IPS-18c (cell line): ENCODE data around the gene SMG5.

Source experiments
- H3K4me3 ChIP-seq: 2 replicates; pipeline ENCODE4 v1.7.0; 2013; ENCODE audit warnings: low read depth, mild to moderate bottlenecking, low read length, moderate library complexity; ENCODE audit not compliant: insufficient read depth
- H3K9me3 ChIP-seq: one replicate; pipeline ENCODE4 v1.6.1; 2013; ENCODE audit warnings: mild to moderate bottlenecking, low read length, moderate library complexity; ENCODE audit not compliant: control insufficient read depth, insufficient read depth

The SMG5 gene

GRCh38 chr1:156251527-156251926 is 31.1 kb downstream of the SMG5 start:
- Histone ChIP-seq H3K4me3 (no peak overlapping the region), H3K9me3 (peaks cover 1% of the 10 kb centered on the region)

DNA sequence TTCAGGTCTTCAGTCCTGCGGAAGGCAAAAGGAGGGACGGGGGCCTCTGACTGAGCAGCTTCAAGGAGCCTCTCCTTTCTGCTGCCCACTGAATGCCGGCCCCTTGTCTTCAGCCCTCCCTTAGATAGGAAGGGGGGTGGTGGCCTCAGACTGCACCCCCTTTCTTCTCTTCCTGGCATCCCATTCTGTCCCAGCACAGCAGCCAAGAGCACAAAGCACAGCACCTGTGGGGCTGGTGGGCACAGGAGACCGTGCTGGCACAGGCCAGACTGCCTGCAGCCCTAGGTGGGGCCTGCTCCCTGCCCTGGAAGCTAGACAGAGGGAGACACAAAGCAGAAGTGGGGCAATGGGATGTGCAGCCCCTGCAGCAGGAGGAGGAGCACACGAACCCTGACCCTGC is 33.0 kb downstream of the SMG5 start:
- Histone ChIP-seq H3K9me3 (no peaks in the 10 kb centered on the region), H3K4me3 (no peak overlapping the region)

DNA sequence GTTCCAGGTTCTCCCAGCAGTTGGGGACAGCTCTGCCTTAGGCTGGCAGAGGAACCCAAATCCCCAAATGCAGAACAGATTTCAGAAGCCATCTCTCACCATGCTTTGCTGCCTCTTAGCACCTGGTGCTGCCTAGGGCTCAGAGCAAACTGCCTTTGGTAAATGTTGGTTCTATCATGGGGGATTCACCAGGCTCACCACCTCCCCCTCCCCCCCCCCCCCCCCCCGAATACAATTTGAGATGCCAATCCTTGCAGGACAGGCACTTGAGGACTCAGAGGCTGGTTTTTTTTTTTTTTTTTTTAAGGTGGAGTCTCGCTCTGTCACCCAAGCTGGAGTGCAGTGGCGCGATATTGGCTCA is 34.3 kb downstream of the SMG5 start:
- Histone ChIP-seq H3K4me3 (no peak overlapping the region), H3K9me3 (no peaks in the 10 kb centered on the region)

DNA sequence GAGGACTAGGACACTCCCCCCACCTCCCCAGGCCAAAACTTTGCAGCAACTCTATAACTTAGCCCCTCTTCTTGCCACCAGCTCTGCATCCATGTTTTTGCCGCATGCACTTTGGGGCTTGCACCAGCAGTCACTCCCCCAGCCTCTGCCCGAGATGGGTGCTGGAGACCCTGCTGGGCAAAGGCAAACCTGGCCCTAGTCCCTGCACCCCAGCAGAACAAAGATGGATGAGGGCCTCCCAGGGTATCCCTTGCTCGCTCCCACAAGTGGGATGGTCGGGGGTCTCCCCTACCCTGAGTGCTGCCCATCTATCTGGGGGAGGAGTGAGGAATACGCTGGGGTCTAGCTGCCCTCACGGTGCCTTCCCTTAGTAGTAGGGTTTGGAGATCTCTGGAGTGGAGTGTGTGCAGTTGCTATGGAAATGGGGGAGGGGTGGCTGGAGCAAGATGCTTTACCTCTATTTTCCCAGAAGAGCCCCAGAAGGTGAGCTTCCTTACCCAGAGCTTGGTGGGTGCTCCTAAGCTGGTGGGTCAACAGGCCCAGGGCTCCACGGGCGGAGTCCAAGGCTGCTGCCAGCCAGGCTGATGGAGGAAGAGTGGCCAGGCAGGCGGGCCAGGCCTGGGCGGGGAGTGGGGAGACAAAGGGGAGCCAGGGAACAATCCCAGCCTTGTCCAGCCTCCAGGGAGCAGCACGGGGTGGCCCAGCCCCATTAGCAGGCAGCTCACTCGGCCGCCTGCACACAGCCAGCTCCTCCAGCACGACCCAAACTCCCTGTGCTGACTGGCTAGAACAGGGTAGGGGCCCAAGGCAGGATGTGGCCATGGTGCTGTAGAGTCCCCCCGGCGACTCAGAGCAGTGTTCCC is 34.9 kb downstream of the SMG5 start, which contains the start of gene PAQR6:
PAQR6 (minus strand) TSS at position 597 of the 863 bp plus-strand sequence. CDS start 1,325 bp downstream, outside the sequence.
- H3K9me3 ChIP-seq: no peaks in the 10 kb centered on the region
- H3K4me3 ChIP-seq: no peak within 1 kb of the TSS

- Histone ChIP-seq H3K9me3 (no peaks in the 10 kb centered on the region), H3K4me3 (no peak overlapping the region; the same call in 1 of the 2 replicates)
Measured at GRCh38 chr1:156246781-156247459, 35.7 kb downstream of the SMG5 start.

GRCh38 chr1:156246241-156246780 is 36.3 kb downstream of the SMG5 start:
- H3K4me3 ChIP-seq: no peak overlapping the region; the same call in 1 of the 2 replicates
- H3K9me3 ChIP-seq: no peaks in the 10 kb centered on the region

- Histone ChIP-seq H3K9me3 (no peaks in the 10 kb centered on the region), H3K4me3 (peak overlapping the region; percentile 31)
Measured at GRCh38 chr1:156245451-156246232, 37.0 kb downstream of the SMG5 start.

- no peak overlapping the region for H3K4me3 ChIP-seq
- H3K9me3 ChIP-seq: no peaks in the 10 kb centered on the region
Measured at GRCh38 chr1:156244712-156245111, 37.9 kb downstream of the SMG5 start.

- H3K9me3 ChIP-seq: no peaks in the 10 kb centered on the region
- H3K4me3 ChIP-seq: no peak overlapping the region
Measured at GRCh38 chr1:156244126-156244525, 38.5 kb downstream of the SMG5 start.

- Histone ChIP-seq H3K4me3 (no peak overlapping the region), H3K9me3 (no peaks in the 10 kb centered on the region)
Measured at GRCh38 chr1:156242738-156243137, 39.9 kb downstream of the SMG5 start.

- Histone ChIP-seq H3K9me3 (no peaks in the 10 kb centered on the region), H3K4me3 (no peak within 1 kb of the TSS)
Measured at GRCh38 chr1:156241926-156242325, 40.7 kb downstream of the SMG5 start, which contains the start of gene BGLAP. Gene BGLAP (plus strand): TSS chr1:156242184. CDS start chr1:156242232, 48 bp downstream.

DNA sequence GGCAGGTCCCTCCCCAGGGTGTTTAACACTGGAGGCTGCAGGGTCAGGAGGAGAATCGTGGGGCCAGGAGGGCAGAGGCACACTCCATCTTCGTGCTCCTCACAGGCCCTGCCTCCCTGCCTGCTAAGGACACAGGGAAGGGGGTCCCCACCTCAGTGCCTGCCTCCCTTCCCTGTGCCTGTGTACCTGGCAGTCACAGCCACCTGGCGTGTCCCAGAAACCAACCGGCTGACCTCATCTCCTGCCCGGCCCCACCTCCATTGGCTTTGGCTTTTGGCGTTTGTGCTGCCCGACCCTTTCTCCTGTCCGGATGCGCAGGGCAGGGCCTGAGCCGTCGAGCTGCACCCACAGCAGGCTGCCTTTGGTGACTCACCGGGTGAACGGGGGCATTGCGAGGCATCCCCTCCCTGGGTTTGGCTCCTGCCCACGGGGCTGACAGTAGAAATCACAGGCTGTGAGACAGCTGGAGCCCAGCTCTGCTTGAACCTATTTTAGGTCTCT is 41.3 kb downstream of the SMG5 start:
- no peak overlapping the region for H3K4me3 ChIP-seq
- no peaks in the 10 kb centered on the region for H3K9me3 ChIP-seq

GRCh38 chr1:156238248-156238647 is 44.4 kb downstream of the SMG5 start:
- Histone ChIP-seq H3K9me3 (no peaks in the 10 kb centered on the region), H3K4me3 (no peak overlapping the region)

GRCh38 chr1:156236164-156236563 is 46.5 kb downstream of the SMG5 start:
- Histone ChIP-seq H3K9me3 (no peaks in the 10 kb centered on the region), H3K4me3 (no peak overlapping the region)

- H3K4me3 ChIP-seq: no peak overlapping the region
Measured at GRCh38 chr1:156233426-156234127, 49.0 kb downstream of the SMG5 start.

GRCh38 chr1:156232201-156232894 is 50.3 kb downstream of the SMG5 start:
- no peaks in the 10 kb centered on the region for H3K9me3 ChIP-seq
- H3K4me3 ChIP-seq: no peak overlapping the region

More at GRCh38 chr1:156233426-156234127, 49.0 kb downstream of the SMG5 start:
- H3K9me3 ChIP-seq: no peaks in the 10 kb centered on the region
